Epidermal melanocyte (primary cell): ENCODE measurements around the gene CNEP1R1.

Experiments
- DNase-seq: peaks from one replicate; pipeline ENCODE4 v3.0.0; 2011; ENCODE audit warnings: low spot score; ENCODE audit not compliant: insufficient read length

CNEP1R1 gene

DNA sequence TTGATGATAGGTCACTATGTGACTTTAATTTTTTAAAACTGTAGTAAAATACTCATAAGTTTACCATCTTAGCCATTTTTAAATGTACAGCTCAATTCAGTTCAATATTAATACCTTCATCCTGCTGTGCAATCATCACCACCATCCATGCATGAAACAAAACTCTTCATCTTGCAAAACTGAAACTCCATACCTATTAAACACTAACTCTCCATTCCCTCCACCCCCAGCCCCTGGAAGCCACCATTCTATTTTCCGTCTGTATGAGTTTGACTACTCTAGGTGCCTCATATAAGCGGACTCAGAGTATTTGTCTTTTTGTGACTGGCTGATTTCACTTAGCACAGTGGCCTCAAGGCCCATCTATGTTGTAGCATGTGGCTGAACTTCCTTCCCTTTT lies 9.4 kb upstream of the CNEP1R1 start:
- no peak for DNase-seq

DNA sequence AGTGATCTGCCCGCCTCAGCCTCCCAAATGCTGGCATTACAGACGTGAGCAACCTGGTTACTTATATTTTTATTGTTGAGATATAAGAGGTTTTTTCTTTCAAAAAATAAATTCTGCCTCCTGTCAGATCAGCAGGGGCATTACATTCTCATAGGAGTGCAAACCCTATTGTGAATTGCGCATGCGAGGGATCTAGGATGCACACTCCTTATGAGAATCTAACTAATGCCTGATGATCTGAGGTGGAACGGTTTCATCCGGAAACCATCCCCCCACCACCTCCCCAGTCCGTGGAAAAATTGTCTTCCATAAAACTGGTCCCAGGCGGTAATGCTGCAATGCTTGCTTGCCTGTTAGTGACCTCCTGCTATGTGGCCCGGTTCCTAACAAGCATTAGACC lies 7.5 kb upstream of the CNEP1R1 start:
- no peak for DNase-seq

DNA sequence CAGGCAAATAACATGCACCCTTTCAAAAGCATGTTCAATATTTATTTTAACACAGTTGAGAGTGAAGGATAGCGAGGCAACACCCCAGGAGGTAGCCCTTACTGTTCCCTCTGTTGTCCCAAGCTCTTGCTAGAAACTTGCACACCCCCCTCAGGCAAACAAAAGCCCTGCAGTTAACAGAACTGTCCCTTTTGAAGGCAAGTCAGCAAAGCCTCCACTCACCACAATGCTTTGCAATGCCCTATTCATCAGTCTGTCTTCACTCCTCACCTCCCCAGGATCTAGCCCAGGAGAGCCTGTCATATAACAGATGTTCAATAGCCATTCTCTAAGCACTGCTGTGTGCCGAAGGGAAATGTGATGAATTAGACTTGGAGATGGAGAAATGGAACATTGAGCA lies 3.5 kb upstream of the CNEP1R1 start:
- DNase-seq: no peak

DNA sequence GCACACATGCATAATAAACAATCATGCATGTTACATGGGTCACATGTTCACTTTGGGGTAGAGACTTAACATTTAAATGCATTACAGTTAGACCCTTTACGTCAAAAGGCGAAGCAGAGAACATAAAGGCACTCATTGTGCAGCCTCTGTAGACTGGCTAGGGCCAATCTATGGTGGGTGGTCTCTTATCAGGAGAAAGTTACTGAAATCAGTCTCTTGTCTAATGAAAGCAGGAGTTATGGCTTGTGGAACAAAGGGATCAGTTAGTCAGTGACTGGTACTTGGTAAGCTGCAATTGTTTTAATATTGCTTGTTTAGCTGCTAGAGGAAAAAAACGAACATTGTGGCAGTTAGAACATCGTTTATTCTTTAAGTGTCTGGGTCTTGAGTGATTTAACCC lies 1.4 kb upstream of the CNEP1R1 start:
- no peak for DNase-seq

DNA sequence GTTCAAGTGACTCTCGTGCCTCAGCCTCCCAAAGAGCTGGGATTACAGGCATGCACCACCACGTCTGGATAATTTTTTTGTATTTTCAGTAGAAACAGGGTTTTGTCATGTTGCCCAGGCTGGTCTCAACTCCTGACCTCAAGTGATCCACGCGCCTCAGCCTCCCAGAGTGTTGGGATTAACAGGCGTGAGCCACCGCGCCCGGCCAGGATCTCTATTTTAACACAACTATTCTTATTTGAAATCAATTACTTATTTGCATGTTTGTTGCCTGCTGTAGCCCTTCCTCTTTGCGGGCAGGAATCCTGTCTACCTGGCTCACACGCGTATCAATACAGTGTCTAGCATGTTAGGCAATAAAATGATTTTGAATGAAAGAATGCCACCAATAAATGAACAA lies 818 bp upstream of the CNEP1R1 start:
- no peak for DNase-seq

DNA sequence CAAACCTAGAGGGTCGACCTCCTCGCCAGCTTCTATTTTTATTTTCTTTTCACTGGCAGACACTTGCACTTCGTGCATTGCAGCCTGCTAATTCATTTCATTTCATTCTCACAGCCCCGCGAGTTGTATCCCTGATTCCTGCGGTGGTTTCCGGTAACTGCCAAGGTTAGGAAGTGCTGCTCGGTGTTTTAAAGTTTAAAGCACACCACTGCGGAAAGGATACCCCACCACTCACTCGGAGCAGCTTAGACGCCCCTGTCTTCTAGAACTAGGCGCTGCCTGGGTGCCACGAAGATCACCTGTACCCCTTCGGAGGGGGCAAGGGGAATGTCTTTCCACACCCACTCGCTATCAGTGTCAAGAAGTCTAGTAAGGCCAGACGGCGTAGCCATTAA lies 509 bp downstream of the CNEP1R1 start:
- no peak for DNase-seq

DNA sequence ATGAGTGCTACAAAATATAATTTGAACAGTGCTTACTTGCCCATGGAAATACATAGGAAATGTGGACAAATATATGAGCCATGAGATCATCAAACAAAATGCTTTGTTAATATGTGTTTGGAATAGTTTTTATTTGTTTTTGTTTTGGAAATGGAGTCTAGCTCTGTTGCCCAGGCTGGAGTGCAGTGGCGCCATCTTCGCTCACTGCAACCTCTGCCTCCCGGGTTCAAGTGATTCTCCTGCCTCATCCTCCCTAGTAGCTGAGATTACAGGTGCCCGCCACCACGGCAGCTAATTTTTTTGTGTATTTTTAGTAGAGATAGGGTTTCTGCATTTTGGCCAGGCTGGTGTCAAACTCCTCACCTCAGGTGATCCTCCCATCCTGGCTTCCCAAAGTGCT lies 2.8 kb downstream of the CNEP1R1 start:
- no peak for DNase-seq

DNA sequence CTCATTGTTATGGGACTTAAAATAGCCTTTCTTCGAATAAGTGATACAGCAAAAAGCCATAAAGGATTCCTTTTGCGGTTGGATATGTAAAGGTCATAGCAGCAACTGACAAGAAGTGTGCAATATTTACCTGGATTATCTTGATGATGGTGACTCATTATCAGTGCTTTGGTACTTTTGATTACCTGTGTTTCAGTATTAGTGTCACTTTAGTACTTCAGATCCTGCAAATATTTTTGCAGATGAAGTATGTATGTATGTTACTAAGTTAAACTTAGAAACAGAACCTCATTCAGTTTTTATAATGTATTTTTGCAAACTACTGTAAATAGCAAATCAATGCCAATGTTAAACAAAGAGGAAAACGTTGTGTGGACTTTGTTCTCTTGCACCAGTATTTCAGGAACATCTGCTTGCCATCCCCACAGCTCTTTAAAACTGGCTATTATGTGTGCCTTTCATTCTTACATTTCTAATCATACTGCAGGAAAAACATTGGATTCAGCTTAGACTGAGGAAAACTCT lies 10.5 kb downstream of the CNEP1R1 start:
- DNase-seq: no peak

DNA sequence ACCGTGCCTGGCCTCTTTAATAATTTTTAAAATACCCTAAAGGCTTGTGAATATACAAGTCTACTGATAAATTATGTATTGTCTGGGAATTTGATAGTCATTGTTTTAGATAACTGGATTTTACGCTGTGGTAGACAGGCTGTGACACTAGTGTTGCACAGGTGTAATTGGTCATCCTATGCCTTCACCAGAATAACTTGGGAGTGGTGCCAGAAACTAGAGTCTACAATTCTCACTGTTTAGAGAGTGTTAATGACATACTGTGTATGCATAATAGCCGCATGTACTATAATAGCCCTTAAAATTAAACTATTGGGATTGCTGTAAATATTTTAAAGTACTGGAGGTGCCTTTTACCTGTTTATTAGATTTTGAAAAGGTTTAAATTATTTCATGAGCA lies 11.4 kb downstream of the CNEP1R1 start:
- DNase-seq: no peak

DNA sequence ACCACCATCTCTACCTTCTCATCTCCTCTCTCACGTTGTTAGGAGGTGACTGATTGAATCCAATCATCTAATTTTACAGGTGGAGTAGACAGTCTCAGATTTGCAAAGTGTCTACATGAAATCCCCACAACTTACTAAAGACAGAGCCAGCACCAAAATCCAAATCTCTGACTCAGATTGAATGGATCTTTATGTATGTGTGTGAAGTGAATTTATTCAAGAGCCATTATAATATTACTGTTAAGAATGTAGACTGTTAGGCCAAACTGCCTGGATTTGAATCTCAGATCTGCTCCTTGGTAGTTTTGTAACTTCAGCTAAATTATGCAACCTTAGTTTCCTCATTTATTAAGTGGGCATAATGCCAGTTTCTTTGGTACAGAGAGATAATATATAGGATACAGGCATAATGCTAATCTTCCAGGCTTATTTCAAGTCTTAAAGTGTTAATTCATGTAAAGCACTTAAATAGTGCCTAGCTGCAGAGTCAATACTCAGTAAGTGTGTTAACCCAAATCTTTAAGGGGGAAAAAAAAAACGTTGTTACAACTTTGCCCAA lies 12.7 kb downstream of the CNEP1R1 start:
- DNase-seq: no peak

DNA sequence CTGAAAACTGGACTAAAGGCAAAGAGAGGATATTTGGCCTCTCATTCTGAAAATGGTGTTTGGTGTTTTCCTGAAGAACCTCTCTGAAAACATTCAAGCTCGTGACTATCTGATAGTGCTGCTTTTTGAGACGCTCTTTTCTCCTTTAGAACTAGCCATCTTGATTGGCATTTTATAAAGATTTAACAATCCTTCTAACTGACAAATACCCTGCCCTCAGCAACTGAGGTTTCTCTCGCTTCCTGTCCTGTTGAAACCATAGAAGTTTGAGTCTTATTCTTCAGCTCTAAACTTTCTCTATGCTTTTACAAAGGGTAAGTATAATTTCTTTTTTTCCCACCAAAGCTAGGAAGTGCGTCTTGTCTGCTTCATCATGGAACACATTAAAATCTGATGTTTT lies 13.3 kb downstream of the CNEP1R1 start:
- no peak for DNase-seq

DNA sequence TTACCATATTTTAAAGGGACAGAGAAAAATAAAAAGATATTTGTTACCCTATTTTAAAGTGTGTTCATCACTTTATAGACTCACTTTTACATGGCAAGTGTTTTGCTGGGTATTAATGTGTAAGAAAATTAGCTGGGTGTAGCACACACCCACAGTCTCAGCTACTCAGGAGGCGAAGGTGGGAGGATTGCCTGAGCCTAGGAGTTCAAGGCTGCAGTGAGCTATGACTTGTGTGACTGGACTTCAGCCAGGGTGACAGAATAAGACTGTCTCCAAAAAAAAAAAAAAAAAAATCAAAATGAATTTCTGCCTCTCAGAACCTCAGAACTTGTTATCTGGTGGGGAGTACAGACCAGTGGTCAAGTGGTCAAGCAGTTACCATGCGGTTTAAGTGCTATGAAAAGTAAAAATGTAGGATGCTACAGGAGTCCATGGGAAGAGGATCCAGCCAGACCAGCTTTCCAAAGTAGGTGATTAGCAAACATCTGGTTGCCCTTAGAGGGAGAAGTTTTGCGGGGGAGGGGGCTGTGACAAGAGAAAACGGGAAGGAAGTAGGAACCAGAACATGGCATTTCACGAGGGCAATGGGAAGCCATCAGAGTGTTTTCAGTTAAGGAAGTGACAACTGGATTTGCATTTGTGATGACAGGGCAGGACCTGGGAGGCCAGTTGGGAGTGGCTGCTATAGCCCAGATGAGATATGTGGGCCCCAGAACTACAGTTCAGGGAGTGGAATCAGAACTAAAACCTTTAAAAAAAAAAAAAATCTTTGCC lies 13.9 kb downstream of the CNEP1R1 start:
- DNase-seq: no peak

DNA sequence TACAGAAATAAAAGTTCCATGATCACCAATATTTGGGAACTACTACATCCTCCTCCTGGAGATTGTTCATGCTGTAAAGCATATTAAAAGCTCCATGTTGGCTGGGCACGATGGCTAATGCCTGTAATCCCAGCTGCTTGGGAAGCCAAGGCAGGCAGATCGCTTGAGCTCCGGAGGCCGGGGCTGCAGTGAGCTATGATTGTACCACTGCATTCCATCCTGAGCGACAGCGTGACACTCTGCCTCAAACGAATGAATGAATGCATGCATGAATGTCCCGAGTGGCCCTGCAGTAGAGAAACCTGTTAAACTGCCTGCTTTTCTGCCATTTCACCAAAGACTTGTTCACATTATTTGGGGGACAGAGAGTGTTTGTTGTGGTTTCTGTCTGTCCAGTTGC lies 15.0 kb downstream of the CNEP1R1 start:
- no peak for DNase-seq

DNA sequence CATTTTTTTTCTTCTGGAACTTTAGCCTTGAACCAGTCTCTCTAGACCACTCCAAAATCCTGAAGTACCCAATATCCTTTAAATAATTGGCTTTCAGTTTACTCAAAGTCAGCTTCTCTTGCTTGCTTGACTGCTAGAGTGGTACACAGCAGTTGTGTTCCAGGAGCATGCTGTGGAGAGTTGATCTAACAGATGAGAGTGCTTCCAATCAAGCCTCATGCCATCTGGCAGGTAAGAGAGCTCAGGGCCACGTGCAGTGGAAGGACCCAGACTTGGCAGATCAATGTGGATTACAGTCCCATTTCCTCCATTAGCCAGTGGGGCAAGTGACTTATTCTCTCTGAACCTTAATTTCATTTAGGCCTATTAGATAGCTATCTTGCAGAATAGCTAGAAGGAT lies 15.7 kb downstream of the CNEP1R1 start:
- DNase-seq: no peak

DNA sequence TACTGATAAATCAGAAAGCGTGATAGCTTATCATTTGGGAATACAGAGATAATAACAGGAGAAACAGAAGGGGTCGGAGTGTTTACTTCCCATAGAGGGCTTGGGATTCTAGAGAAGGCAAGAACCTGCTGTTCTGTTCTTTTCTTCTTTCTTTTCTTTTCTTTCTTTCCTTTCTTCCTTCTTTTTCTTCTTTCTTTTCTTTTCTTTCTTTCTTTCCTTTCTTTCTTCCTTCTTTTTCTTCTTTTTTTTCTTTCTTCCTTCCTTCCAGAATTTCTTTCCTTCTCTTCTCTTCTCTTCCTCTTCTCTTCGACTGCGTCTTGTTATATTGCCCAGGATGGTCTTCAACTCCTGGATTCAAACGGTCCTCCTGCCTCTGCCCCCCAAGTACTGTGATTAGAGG lies 18.3 kb downstream of the CNEP1R1 start:
- no peak for DNase-seq

DNA sequence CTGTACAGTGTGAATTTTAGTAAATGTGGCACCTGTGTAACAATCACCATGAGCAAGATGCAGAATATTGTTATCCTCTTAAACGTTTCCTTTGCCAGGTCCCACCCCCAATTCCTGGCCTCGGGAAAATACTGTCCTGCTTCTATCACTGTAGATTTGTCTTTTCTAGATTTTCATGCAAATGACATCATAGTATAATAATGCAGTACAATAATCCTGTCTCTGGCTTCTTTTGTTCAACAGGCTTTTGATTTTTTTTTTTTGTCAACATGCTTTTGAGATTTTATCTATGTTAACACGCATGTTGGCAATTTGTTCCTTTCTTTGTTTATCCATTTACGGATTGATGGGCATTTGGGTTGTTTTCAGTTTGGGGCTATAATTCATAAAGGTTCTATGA lies 20.4 kb downstream of the CNEP1R1 start:
- no peak for DNase-seq

DNA sequence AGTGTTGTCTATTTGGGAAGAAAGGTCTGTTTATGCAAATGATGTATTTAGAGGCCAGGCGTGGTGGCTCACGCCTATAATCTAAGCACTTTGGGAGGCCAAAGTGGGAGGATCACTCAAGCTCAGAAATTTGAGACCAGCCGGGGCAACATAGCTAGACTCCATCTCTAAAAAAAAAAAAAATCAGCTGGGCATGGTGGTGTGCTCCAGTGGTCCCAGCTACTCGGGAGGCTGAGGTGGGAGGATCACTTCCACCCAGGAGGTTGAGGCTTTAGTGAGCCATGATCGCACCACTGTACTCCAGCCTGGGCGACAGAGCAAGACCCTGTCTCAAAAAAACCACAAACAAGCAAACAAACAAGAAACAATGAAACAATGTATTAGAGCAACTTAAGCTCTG lies 21.8 kb downstream of the CNEP1R1 start:
- no peak for DNase-seq

DNA sequence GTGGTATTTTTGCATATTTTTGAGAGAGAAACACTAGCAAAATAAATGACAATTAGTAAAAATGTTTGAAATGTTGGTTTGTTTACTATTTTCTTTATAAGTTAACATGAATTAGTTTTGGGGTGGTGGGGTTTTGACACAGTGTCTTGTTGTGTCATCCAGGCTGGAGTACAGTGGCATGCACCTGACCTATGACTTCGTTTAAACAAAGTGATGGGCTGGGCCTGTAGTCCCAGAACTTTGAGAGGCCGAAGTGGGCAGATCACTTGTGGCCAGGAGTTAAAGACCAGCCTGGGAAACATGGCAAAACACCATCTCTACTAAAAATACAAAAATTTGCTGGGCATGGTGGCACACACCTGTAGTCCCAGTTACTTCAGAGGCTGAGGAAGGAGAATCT lies 22.8 kb downstream of the CNEP1R1 start:
- no peak for DNase-seq

DNA sequence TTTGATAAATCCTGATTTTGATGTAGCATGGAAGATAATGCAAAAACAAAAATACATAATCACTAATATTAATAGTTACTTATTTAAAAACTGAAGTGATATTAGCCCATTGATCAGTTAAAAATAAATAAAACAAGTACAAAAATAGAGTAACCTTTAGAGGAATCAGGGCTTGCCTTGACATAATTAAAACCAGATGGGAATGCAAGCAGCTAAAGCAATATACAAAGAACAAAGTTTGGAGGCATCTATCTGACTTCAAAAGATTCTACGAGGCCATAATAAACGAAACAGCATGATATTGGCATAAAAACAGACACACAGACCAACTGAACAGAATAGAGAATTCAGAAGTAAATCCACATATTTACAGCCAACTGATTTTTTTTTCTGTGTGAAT lies 25.8 kb downstream of the CNEP1R1 start:
- DNase-seq: no peak

DNA sequence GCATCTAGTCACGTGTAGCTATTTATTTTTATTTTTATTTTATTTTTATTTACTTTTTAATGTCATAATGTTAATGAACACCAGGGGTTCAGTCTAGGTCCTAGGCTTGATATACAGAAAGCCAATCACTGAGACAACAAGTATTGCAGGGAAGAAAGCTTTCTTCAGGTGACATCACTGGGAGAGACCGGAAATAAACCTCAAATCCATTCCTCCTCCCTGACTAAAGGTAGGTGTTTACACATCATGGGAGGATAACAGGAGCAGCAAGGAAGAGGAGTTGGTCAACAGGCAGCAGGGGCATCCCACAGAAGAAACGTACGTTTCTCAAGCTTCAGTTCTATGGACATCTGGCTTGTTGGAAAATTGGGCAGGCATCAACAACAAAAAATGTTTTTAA lies 31.2 kb downstream of the CNEP1R1 start:
- no peak for DNase-seq

DNA sequence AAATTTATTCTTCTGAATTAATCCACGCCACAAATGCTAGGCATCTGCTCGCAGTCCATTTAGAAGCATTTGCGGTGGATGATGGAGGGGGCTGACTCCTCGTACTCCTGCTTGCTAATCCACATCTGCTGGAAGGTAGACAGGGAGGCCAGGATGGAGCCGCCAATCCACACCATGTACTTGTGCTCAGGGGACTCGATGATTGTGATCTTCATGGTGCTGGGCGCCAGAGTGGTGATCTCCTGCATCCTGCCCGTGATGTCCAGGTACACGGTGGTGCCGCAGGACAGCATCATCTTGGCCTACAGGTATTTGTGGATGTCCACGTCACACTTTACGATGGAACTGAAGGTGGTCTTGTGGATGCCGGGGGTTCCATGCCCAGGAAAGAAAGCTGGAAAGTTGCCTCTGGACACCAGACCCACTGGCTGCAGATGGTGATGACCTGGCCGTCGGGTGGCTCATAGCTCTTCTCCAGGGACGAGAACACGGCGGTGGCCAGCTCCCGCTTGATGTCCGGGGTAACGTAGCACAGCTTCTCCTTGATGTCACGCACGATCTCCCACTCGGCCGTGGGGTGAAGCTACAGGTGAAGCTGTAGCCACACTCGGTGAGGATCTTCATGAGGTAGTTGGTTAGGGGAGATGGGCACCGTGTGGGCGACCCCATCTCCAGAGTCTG lies 33.2 kb downstream of the CNEP1R1 start:
- DNase-seq: no peak

DNA sequence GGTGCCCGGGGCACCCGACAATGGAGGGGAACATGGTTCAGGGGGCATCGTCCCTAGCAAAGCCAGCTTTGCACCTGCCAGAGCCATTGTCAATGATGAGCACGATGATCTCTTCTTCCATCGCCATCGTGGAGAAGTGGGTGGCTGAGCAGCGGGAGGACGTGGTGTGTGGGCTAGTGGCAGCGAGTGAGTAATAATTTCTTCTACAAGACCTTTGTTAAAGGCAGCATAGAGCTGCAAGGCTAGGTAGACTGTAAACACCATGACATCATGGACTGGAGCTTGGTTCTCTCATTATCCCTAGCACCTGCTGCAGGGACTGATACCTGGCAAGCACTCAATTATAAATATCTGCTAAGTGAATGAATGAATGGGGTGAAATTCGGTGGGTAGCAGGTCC lies 34.1 kb downstream of the CNEP1R1 start:
- no peak for DNase-seq

DNA sequence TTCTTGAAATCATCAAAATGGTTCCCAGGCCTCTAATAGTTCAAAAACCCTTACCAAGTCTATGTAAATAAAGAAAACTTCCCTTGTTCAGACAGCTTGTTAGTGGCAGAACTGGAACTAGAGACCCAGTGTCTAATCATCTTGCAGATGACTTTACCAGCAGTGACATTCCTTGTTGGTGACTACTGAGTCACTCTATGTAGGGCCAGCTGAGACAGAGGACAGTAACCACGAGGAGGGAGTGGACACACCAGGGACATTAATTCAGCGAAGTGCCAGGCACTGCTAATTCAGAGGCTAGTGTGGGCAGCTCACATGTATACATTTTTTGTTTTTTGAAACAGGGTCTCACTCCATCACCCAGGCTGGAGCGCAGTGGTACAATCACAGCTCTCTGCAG lies 34.6 kb downstream of the CNEP1R1 start:
- no peak for DNase-seq
